ENCODE data around the gene GTF2H2C.
"Not testable (repeated sequence)": the region's sequence is repeated elsewhere in the genome, so short reads cannot be mapped to it uniquely, and the experiment has no call there.

GTF2H2C gene

GRCh38 chr5:69559908-69560330 lies at the start of gene GTF2H2C:
GTF2H2C (plus strand) TSS chr5:69560191; CDS start chr5:69565133, 4,942 bp downstream.
- DNase-seq (ENCODE audit: low spot score) = peak; percentile 69

GRCh38 chr5:69510694-69511093 lies 49.3 kb upstream of the GTF2H2C start:
- DNase-seq (ENCODE audit: low spot score) = no peak

DNA sequence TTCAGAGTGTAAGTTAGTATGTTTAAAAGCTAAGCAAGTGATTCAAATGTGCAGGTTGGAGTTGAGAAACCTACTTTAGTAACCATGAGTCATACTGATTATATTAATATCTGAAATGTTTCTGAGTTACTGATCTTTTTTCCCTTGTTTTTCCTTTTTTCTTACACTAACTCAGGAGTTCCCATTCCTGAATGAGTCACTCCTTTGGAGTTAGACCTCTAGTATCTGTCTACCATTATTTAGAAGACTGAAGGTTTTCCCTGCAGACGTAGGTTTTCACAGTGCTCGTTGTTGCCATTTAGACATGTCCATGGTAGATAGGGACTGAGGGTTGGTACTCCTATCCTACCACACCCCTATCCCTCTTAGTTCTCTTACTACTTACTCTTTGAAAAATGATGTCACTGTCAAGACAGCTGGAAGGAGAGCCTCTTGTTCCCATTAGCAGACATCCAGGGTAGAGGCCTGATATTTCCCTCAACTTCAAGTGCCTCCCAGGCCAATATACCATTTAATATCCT lies 47.2 kb upstream of the GTF2H2C start:
- no peak for DNase-seq (ENCODE audit: low spot score)

DNA sequence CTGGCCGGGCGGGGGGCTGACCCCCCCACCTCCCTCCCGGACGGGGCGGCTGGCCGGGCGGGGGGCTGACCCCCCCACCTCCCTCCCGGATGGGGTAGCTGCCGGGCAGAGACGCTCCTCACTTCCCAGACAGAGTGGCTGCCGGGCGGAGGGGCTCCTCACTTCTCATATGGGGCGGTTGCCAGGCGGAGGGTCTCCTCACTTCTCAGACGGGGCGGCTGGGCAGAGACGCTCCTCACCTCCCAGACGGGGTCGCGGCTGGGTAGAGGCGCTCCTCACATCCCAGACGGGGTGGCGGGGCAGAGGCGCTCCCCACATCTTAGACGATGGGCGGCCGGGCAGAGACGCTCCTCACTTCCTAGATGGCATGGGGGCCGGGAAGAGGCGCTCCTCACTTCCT lies 44.4 kb upstream of the GTF2H2C start:
- DNase-seq (ENCODE audit: low spot score) = not testable (repeated sequence)

DNA sequence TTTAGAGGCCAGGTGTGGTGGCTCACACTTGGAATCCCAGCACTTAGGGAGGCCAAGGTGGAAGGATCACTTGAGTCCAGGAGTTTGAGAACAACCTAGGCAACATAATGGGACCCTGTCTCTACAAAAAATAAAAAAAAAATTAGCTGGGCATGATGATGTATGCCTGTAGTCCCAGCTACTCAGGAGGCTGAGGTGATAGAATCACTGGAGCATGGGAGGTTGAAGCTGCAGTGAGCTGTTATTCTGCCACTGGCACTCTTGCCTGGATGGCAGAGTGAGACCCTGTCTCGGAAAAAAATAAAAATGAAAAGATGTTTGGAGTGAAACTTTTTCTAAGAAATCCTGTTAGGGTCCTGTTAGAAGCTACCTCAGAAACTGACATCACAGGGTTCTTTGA lies 43.2 kb upstream of the GTF2H2C start:
- DNase-seq (ENCODE audit: low spot score) = no peak

- DNase-seq (ENCODE audit: low spot score) = no peak
These were observed 42.2 kb upstream of the GTF2H2C start for GRCh38 chr5:69517763-69518212.

DNA sequence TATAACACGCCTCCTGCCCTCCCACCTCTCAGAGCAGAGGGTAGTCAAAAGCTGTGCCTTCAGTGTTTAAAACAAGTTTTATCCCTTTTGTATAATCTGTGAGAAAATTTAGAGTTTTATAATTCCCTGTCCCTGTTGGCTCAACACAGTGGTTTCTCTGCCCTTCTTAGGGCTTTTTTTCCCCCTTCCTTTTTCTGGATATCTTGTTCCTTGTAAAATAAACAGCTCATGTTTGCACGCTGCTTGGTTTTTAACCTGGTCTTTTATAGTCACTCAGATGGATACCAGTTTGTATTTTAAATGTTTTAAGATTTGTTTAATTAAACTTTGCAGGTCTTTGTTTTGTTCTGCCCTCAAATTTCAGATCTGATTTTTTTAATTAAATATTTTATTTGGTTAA lies 40.7 kb upstream of the GTF2H2C start:
- DNase-seq (ENCODE audit: low spot score) = no peak

GRCh38 chr5:69522035-69522434 lies 38.0 kb upstream of the GTF2H2C start:
- no peak for DNase-seq (ENCODE audit: low spot score)

GRCh38 chr5:69525490-69525889 lies 34.5 kb upstream of the GTF2H2C start:
- DNase-seq (ENCODE audit: low spot score) = no peak

DNA sequence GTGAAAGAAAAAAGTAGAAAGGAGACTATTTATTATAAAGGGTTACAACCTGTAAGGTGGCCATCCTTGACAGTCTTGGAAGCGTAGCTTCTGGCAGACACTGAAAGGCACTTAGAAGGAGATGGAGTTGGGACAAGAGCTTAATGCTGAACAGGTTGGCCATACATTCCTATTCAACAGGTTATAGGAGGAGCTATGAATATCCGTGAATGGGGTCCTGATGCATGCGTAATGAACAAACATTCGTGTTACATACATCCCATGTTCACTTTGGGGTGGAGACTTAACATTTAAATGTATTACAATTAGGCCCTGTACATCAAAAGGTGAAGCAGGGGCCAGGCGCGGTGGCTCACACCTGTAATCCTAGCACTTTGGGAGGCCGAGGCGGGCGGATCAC lies 33.3 kb upstream of the GTF2H2C start:
- no peak for DNase-seq (ENCODE audit: low spot score)

DNA sequence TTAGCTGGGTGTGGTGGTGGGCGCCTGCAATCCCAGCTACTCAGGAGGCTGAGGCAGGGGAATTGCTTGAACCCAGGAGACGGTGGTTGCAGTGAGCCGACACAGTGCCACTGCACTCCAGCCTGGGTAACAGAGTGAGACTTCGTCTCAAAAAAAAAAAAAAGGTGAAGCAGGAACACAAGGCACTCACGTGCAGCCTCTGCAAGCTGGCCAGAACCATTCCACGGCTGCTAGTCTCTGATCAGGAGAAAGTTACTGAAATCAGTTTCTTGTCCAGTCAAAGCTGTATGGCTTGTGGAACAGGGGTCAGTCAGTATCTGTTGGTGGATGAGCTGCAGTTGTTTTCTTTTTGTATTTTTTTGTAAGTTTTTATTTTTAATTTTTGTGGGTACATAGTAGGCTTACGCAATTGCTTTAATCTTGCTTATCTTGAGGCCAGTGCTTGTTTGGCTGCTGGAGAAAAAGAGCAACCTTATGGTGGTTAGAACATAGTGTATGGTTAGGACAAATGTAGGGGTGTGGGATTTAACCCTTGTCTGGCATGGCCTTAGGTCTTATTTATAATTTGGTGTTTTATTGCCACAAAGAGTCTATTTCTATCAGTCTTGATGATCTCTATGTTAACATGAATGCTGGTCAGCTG lies 32.7 kb upstream of the GTF2H2C start:
- DNase-seq (ENCODE audit: low spot score) = no peak

DNA sequence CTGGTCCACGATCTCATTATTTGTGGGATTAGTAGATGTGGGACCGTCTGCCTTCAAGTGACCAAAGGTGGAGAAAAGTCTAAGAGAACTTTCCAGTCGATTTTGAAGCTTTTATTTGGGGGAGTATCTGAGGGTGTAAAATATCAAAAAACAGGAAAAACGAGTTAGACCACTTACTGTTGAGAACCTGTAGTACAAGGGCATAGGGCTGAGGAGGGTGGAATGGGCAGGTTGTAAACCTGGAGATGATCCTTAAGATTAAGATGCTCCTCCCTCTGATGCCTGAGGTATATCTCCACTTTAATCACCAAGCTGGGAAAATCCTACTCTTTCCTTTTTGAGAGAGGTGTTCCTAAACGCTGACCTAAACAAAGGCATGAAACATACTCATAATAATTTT lies 32.0 kb upstream of the GTF2H2C start:
- no peak for DNase-seq (ENCODE audit: low spot score)

- no peak for DNase-seq (ENCODE audit: low spot score)
These were observed 31.4 kb upstream of the GTF2H2C start for GRCh38 chr5:69528609-69529008.

DNA sequence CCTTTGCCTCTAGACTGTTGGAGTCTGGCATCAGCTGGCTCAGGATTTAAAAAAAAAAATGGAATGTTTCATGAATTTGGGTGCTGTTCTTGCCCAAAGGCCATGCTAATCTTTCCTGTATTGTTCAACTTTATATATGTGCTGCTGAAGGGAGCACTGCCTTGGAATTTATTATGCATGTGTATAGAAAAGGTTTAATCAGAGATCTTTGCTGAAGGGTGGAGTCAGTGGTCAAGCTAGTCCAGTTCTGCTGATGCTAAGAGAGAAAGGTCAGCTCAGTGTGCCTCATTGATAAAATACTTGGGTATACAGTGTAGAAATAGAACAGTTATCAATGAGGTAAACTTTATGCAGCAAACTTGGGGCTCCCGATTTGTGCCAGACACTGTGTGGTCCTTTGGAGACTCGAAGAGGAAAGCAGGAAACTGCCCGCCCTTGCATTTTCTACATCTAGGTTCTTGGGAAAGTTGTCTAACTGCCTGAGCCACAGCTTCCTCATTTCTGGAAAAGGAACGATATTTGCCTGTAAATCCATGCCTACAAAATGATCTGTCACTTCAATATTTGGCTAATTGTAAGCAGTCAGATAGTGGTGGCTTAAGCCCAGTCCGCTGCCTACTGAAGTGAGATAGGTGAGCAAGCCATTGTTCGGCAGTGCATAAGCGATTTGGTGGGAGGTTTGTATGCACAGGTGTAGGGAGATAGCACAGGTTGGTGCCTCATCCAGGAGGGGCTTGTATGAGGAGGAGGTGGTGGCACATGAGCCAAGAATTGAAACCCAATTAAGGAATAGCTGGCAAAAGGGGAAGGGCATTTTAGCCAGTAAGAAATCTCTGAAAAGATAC lies 29.2 kb upstream of the GTF2H2C start:
- DNase-seq (ENCODE audit: low spot score) = no peak

- no peak for DNase-seq (ENCODE audit: low spot score)
These were observed 28.6 kb upstream of the GTF2H2C start for GRCh38 chr5:69531406-69531801.

- not testable (repeated sequence) for DNase-seq (ENCODE audit: low spot score)
These were observed 22.1 kb upstream of the GTF2H2C start for GRCh38 chr5:69537911-69538310.

DNA sequence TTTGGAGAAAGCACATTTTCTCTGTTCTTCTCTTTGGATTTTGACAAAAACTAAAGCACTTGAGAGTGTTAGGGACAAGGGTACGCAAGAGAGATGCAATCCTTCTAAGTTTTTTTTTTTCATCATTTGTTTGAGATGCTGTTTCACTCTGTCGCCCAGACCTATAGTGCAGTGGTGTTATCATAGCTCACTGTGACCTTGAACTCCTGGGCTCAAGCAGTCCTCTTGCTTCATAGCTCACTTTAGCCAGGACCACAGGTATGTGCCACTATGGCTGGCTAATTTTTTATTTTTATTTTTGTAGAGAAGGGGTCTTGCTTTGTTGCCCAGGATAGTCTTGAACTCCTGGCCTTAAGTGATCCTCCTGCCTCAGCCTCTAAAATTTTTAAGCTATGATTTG lies 21.3 kb upstream of the GTF2H2C start:
- DNase-seq (ENCODE audit: low spot score) = not testable (repeated sequence)

DNA sequence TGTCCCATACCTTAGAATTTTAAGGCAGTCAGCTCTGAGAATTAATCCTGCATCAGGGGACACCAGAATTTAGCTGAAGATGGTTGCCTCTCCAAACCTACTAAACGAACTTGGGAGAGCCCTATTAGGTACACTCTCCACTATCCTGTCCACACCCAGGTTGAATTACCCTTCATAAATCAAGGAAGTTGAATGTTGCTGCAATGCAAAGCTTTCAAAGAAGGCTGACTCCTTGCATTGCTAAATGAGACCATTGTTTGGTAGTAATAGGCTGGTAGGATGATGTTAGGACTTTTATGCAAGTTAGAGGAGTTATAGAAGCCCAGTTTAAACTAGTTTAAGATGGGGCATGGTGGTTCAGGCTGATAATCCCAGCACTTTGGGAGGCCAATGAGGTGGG lies 18.6 kb upstream of the GTF2H2C start:
- DNase-seq (ENCODE audit: low spot score) = not testable (repeated sequence)

GRCh38 chr5:69542838-69543618 lies 17.0 kb upstream of the GTF2H2C start:
- DNase-seq (ENCODE audit: low spot score) = not testable (repeated sequence)

DNA sequence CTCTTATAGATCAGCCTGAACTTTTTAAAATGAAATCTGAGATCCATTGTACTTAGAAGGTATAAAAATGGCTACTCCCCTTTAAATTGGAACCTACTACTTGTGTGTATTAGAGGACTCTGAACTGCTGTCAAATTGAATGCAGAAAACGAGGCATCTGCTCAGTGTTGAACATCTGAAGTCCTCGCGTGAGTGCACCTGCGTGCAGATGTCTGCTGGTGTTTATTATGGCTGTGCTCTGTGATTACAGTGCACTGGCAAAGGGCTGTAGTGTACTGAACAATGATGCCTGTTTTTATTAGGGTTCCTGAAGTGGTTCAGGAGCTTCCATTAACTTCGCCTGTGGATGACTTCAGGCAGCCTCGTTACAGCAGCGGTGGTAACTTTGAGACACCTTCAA lies 15.4 kb upstream of the GTF2H2C start:
- not testable (repeated sequence) for DNase-seq (ENCODE audit: low spot score)

DNA sequence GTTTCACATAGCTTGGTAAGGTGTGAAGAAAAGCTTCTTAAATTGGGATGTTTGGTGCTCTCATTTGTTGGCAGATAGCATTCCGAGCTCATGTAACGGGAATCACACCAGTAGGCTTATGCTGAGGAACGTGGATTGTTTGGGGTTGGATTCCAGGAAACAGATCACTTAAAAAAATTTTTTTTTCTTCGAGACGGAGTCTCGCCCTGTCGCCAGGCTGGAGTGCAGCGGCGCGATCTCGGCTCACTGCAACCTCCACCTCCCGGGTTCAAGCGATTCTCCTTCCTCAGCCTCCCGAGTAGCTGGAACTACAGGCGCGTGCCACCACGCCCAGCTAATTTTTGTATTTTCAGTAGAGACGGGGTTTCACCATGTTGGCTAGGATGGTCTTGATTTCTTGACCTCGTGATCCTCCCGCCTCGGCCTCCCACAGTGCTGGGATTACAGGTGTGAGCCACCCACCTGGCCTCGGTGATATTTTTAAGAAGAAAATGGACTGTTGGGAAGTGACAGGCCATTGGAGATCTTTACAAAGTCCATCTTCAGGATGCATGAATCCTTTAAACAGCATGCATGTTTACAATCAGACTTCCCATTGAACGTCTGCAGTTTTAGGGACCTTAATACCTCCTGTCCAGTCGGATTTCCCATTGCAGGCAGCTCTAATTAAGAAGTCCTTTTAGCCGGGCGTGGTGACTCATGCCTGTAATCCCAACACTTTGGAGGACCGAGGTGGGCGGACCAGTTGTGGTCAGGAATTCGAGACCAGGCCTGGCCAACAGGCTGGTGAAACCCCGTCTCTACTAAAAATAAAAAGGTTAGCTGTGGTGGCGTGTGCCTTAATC lies 818 bp downstream of the GTF2H2C start:
- not testable (repeated sequence) for DNase-seq (ENCODE audit: low spot score)

All from cerebellar cortex (tissue), 1 donor.